Measurements from ENCODE around the gene RERE.

DNA sequence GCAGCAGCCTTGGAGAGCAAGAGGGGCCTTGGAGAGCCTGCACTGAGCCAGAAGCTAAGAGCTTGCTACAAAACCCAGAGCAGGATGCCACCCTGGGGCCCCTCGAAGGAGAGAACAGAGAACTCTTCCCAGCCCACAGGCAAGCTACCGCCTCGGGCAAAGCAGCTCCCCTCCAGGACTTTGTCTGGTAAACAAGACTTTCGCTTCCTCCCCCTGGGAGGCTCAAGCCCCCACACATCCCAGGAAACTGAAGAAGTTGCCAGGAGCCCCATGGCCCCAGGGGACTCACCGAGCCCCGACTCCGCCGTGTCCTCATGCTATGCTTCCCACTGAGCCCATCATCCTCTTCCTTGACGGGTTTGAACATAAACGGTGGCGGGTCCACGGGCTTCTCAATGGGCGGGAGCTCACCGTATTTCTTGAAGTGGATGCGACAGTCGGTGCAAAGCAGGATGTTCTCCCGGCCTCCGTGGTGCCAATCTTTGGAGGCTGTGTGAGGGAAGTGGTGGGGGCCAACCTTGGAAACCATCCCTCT lies 453.6 kb downstream of the RERE start:
- TF ChIP-seq, protein P1, sequence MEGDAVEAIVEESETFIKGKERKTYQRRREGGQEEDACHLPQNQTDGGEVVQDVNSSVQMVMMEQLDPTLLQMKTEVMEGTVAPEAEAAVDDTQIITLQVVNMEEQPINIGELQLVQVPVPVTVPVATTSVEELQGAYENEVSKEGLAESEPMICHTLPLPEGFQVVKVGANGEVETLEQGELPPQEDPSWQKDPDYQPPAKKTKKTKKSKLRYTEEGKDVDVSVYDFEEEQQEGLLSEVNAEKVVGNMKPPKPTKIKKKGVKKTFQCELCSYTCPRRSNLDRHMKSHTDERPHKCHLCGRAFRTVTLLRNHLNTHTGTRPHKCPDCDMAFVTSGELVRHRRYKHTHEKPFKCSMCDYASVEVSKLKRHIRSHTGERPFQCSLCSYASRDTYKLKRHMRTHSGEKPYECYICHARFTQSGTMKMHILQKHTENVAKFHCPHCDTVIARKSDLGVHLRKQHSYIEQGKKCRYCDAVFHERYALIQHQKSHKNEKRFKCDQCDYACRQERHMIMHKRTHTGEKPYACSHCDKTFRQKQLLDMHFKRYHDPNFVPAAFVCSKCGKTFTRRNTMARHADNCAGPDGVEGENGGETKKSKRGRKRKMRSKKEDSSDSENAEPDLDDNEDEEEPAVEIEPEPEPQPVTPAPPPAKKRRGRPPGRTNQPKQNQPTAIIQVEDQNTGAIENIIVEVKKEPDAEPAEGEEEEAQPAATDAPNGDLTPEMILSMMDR (IDR thresholded peaks at IDR 0.05): no peak
- TF ChIP-seq POLR2AphosphoS5 (IDR thresholded peaks at IDR 0.05; ENCODE audit: low read depth, low read length) (no peak), SIN3A (IDR thresholded peaks at IDR 0.05; ENCODE audit: borderline replicate concordance, insufficient read depth, low read depth, low read length) (no peak), REST (IDR thresholded peaks at IDR 0.05; ENCODE audit: insufficient read depth in 1 of 2, low read depth in 2 of 2, low read length in 1 of 2) (no peak)

Data from Panc1 (cell line).